Glutamatergic neuron (in vitro differentiated cells): ENCODE measurements around the gene SKP2. TPM values are rescaled to one million over a fixed set of nuclear protein-coding genes. Genes with fewer than 3 reads are reported as not detected.

Experiments used
- DNase-seq: peaks from one replicate; pipeline ENCODE4 v3.0.0; 2022
- H3K27ac Mint-ChIP-seq: one replicate; pipeline ENCODE4 v1.8.0; 2020; ENCODE audit warnings: mild to moderate bottlenecking, mixed read lengths, inconsistent platforms; ENCODE audit not compliant: unreplicated experiment
- H3K27me3 Mint-ChIP-seq: one replicate; pipeline ENCODE4 v1.8.0; 2020; ENCODE audit warnings: mild to moderate bottlenecking, moderate library complexity, mixed read lengths, inconsistent platforms; ENCODE audit not compliant: unreplicated experiment
- H3K36me3 Mint-ChIP-seq: one replicate; pipeline ENCODE4 v1.8.0; 2020; ENCODE audit warnings: mild to moderate bottlenecking, mixed read lengths, inconsistent platforms; ENCODE audit not compliant: unreplicated experiment
- H3K4me1 Mint-ChIP-seq: one replicate; pipeline ENCODE4 v1.8.0; 2020; ENCODE audit warnings: mild to moderate bottlenecking, low read depth, mixed read lengths, inconsistent platforms; ENCODE audit not compliant: unreplicated experiment
- H3K4me3 Mint-ChIP-seq: one replicate; pipeline ENCODE4 v1.8.0; 2020; ENCODE audit warnings: mild to moderate bottlenecking, mixed read lengths, inconsistent platforms; ENCODE audit not compliant: unreplicated experiment
- H3K9me3 Mint-ChIP-seq: one replicate; pipeline ENCODE4 v1.8.0; 2020; ENCODE audit warnings: mild to moderate bottlenecking, moderate library complexity, mixed read lengths, inconsistent platforms; ENCODE audit not compliant: unreplicated experiment
- total RNA-seq: library from RNA; stranded (reverse); fragmentation: NEBNext Ultra II Directional; extraction: Animal tissue kit (Norgen Biotek cat#: 25700); gene quantifications from one replicate; pipeline ENCODE4 v1.2.1, GENCODE V29; 2021; ENCODE audit not compliant: unreplicated experiment
- TF ChIP-seq, protein P1 (sequence below): fragments of 200-600 bp; sonication (generic); IDR thresholded peaks from one replicate; pipeline ENCODE4 v1.5.0; 2021; ENCODE audit not compliant: partially characterized antibody, unreplicated experiment

SKP2 gene
- total RNA-seq, 1 donor from 2014 or later: 47.8 TPM

DNA sequence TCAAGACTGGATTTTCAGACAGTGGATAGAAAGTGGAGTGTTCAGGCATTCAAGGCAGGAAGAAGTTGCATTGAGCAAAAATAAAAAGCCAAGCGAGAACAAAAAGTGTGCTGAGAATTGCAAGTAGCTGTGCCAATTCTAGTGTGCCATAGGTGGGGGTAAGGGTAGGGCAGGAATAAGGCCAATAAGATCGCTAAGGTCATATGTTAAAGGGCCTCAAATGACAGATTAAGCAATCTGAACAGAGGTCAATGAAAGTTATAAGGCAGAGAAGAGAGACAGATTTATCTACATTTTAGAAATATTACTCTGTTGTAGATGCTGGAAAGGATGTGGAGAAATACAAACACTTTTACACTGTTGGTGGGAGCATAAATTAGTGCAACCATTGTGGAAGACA, 53.4 kb downstream of the SKP2 start:
- TF ChIP-seq, protein P1, sequence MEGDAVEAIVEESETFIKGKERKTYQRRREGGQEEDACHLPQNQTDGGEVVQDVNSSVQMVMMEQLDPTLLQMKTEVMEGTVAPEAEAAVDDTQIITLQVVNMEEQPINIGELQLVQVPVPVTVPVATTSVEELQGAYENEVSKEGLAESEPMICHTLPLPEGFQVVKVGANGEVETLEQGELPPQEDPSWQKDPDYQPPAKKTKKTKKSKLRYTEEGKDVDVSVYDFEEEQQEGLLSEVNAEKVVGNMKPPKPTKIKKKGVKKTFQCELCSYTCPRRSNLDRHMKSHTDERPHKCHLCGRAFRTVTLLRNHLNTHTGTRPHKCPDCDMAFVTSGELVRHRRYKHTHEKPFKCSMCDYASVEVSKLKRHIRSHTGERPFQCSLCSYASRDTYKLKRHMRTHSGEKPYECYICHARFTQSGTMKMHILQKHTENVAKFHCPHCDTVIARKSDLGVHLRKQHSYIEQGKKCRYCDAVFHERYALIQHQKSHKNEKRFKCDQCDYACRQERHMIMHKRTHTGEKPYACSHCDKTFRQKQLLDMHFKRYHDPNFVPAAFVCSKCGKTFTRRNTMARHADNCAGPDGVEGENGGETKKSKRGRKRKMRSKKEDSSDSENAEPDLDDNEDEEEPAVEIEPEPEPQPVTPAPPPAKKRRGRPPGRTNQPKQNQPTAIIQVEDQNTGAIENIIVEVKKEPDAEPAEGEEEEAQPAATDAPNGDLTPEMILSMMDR: no peak
- no peak overlapping the region for H3K27ac Mint-ChIP-seq
- no peak for DNase-seq

DNA sequence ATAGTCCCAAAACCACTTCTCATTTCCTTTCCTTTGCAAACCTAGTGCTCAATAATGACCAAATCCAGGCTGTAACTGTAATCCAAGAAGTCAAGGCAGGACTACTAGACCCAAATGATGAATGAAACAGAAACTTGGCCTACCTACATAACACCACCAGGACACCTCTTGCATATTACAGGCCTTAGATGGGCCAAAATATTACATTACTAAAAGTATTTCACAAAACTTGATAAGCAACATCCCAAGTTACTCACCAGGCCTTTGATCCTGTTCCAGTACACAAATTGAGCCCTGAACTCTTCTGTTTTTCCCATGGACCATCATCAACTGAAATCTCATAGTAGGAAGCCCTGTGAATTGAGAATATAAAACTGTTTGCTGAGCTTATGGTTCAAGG, 55.0 kb downstream of the SKP2 start:
- Mint-ChIP-seq H3K9me3 (no peaks in the 10 kb centered on the region), H3K4me3 (no peak overlapping the region), H3K4me1 (peaks cover 17% of the 10 kb centered on the region), H3K27ac (no peak overlapping the region), H3K36me3 (no peaks in the 10 kb centered on the region), H3K27me3 (no peaks in the 10 kb centered on the region)
- TF ChIP-seq, protein P1: no peak
- no peak for DNase-seq

More for the DNA sequence above, 53.4 kb downstream of the SKP2 start:
- peaks cover 19% of the 10 kb centered on the region for H3K4me1 Mint-ChIP-seq
- H3K9me3 Mint-ChIP-seq: no peaks in the 10 kb centered on the region
- H3K4me3 Mint-ChIP-seq: no peak overlapping the region
- H3K27me3 Mint-ChIP-seq: no peaks in the 10 kb centered on the region
- H3K36me3 Mint-ChIP-seq: no peaks in the 10 kb centered on the region

DNA sequence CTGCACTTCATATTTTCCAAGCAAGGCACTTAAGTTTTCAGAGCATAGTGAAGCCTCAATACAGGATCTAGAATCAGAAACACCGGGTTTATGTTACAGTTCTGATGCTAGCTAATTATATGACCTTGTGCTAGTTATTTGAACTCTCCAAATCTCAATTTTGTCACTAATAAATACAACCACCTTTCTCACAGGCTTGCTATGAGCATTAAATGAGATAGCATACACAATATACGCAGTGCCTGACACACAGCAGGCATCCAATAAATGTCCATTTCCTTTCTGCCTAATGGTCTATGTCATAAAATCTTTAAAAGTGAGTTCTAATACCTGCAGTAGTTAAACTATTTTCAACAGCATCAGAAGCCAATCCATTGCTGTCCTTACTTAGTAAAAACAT, 56.9 kb downstream of the SKP2 start:
- TF ChIP-seq, protein P1: no peak
- Mint-ChIP-seq H3K4me3 (no peak overlapping the region), H3K27ac (no peak overlapping the region), H3K27me3 (no peaks in the 10 kb centered on the region), H3K9me3 (no peaks in the 10 kb centered on the region), H3K36me3 (no peaks in the 10 kb centered on the region), H3K4me1 (peaks cover 2% of the 10 kb centered on the region)
- no peak for DNase-seq

DNA sequence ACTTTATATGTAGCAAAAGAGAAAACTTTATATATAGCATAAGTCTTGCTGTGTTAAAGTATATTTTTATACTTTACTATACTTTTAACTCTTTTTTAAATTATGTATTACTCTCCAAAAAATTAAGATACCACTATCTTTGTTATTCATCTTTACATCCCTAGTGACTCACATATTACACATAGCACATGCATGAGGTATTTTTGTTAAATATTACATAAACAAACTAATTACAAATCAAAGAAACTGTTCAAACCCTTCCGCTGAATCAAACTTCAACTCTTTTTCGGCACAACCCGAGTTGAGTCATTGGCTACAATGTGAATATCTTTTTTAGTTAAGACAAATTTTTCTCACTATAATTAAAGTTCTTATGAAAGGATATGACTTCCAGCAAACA, 57.8 kb downstream of the SKP2 start:
- no peak for DNase-seq
- Mint-ChIP-seq H3K36me3 (no peaks in the 10 kb centered on the region), H3K27me3 (no peaks in the 10 kb centered on the region), H3K4me3 (no peak overlapping the region), H3K9me3 (no peaks in the 10 kb centered on the region), H3K27ac (no peak overlapping the region), H3K4me1 (no peaks in the 10 kb centered on the region)
- TF ChIP-seq, protein P1: no peak

DNA sequence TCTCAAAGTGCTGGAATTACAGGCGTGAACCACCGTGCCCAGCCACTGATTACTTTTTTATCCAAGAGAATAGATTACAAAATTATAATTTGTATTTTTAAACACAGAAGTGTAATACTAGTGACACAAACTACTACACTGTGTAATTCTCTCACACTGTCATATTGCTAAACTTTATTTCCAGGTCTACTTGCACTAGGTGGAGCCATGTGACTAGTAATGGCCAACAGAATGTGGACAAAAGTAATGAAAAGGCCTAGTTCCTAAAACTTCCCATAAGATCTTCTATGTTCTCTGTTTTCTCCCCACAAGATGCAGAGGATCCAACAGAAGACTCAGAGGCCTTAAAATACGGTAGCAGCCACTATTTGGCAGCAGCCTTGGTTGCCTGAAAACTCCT, 62.5 kb downstream of the SKP2 start:
- DNase-seq: no peak
- no peaks in the 10 kb centered on the region for H3K4me1 Mint-ChIP-seq
- no peaks in the 10 kb centered on the region for H3K36me3 Mint-ChIP-seq
- no peak overlapping the region for H3K4me3 Mint-ChIP-seq
- TF ChIP-seq, protein P1: no peak
- H3K9me3 Mint-ChIP-seq: no peaks in the 10 kb centered on the region
- H3K27ac Mint-ChIP-seq: no peak overlapping the region
- no peaks in the 10 kb centered on the region for H3K27me3 Mint-ChIP-seq
